ENCODE results near the gene FLRT3. TPM values are rescaled to one million over a fixed set of nuclear protein-coding genes. Genes with fewer than 3 reads are reported as not detected.

The FLRT3 gene
- total RNA-seq, 3 donors from 2014 or later (not counting 1 experiment from before 2014, with no cell fraction given), result not detected

DNA sequence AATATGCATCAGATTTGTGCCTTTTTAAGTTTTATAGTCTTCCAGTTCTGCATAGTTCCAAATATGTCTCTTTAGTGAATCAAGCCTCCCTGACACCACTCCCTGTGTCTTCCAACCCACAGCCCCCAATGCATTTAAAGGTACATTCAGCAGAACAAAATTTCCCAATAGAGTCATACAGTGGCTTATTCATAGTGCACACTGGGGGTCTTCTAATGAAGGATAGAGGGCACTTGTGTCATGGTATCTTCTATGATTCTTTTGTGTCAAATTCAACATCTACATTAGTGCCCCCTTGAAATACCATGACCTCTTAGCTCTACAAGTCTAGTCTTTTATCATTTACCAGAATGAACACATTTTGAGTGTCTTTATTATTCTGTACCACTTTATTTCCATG is 33.8 kb downstream of the FLRT3 start:
- Mint-ChIP-seq H3K4me1 (no peaks in the 10 kb centered on the region), H3K27me3 (ENCODE audit: low read depth in 2 of 2) (no peaks in the 10 kb centered on the region), H3K27ac (no peak overlapping the region), H3K36me3 (peaks cover 9% of the 10 kb centered on the region), H3K9me3 (peaks cover 16 to 17% of the 10 kb centered on the region in 2 donors), H3K4me3 (no peak overlapping the region)
- DNase-seq (no peak), ATAC-seq (no peak)
- Histone ChIP-seq H3K27ac (ENCODE audit: low read length) (no peak overlapping the region), H3K4me3 (ENCODE audit: low read length) (no peak overlapping the region), H3K36me3 (ENCODE audit: control insufficient read depth, insufficient read depth, low read length) (no peaks in the 10 kb centered on the region), H3K27me3 (ENCODE audit: control insufficient read depth, insufficient read depth, low read length) (no peaks in the 10 kb centered on the region), H3K4me1 (ENCODE audit: control insufficient read depth, insufficient read depth, low read length) (no peaks in the 10 kb centered on the region), H3K9me3 (ENCODE audit: control insufficient read depth, insufficient read depth, low read length) (no peaks in the 10 kb centered on the region)
- intact Hi-C loops (cut with micrococcal nuclease), result no loop called here
- TF ChIP-seq, protein P1, sequence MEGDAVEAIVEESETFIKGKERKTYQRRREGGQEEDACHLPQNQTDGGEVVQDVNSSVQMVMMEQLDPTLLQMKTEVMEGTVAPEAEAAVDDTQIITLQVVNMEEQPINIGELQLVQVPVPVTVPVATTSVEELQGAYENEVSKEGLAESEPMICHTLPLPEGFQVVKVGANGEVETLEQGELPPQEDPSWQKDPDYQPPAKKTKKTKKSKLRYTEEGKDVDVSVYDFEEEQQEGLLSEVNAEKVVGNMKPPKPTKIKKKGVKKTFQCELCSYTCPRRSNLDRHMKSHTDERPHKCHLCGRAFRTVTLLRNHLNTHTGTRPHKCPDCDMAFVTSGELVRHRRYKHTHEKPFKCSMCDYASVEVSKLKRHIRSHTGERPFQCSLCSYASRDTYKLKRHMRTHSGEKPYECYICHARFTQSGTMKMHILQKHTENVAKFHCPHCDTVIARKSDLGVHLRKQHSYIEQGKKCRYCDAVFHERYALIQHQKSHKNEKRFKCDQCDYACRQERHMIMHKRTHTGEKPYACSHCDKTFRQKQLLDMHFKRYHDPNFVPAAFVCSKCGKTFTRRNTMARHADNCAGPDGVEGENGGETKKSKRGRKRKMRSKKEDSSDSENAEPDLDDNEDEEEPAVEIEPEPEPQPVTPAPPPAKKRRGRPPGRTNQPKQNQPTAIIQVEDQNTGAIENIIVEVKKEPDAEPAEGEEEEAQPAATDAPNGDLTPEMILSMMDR (IDR thresholded peaks at IDR 0.05), result no peak

DNA sequence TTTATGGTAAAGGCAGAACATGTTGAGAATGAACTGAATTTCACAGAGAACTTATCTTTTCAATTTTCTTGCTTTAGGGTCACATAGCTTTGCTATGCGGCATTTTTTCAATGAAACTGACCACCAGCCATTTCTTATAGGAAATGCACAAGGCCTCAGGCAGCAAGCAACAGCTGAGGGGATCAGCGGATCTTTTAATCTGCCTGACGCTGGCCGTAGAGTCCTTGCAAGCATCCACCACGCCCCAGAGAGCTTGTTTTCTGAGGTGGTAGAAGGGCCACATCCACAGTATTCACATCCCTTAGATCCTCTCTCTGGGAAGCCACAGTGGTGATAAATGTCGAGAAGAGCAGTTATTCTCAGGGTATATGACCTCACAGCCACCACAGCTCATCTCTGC is 34.3 kb downstream of the FLRT3 start:
- no peak overlapping the region for H3K27ac ChIP-seq (ENCODE audit: low read length)
- Mint-ChIP-seq H3K4me3 (no peak overlapping the region), H3K27me3 (ENCODE audit: low read depth in 2 of 2) (no peaks in the 10 kb centered on the region), H3K4me1 (no peaks in the 10 kb centered on the region), H3K36me3 (peaks cover 9% of the 10 kb centered on the region), H3K9me3 (peaks cover 16% of the 10 kb centered on the region in 2 donors), H3K27ac (no peak overlapping the region)
- DNase-seq (no peak), ATAC-seq (no peak)
- TF ChIP-seq, protein P1 (IDR thresholded peaks at IDR 0.05), result no peak
- intact Hi-C loops (cut with micrococcal nuclease), result no loop called here
- H3K4me3 ChIP-seq (ENCODE audit: low read length), result no peak overlapping the region
- H3K9me3 ChIP-seq (ENCODE audit: control insufficient read depth, insufficient read depth, low read length), result no peaks in the 10 kb centered on the region
- no peaks in the 10 kb centered on the region for H3K4me1 ChIP-seq (ENCODE audit: control insufficient read depth, insufficient read depth, low read length)
- H3K36me3 ChIP-seq (ENCODE audit: control insufficient read depth, insufficient read depth, low read length), result no peaks in the 10 kb centered on the region
- 87% methylated on average over 6 of the region's 6 CpGs for WGBS (ENCODE audit: insufficient coverage)
- H3K27me3 ChIP-seq (ENCODE audit: control insufficient read depth, insufficient read depth, low read length), result no peaks in the 10 kb centered on the region

DNA sequence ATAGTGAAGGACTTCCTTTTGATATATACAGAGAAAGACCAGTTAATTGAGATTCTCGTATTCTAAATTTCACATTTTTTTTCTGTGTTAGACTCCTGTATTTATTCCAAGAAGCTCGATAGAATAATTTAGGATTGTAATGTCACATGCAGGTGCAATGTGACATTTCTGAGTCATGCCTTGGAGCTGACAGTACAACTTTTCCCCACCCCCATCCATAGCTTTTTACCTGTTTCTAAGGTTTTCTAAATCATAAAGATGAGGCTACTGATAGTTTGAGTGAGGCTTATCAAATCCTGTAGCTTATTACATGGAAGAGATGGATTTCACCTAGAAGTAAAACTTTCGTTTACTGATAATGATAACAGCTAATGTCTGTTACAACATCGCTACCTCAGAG is 37.6 kb downstream of the FLRT3 start:
- Histone ChIP-seq H3K36me3 (ENCODE audit: control insufficient read depth, insufficient read depth, low read length) (no peaks in the 10 kb centered on the region), H3K27ac (ENCODE audit: low read length) (no peak overlapping the region), H3K4me3 (ENCODE audit: low read length) (no peak overlapping the region), H3K27me3 (ENCODE audit: control insufficient read depth, insufficient read depth, low read length) (no peaks in the 10 kb centered on the region), H3K4me1 (ENCODE audit: control insufficient read depth, insufficient read depth, low read length) (no peaks in the 10 kb centered on the region), H3K9me3 (ENCODE audit: control insufficient read depth, insufficient read depth, low read length) (no peaks in the 10 kb centered on the region)
- TF ChIP-seq, protein P1 (IDR thresholded peaks at IDR 0.05), result no peak
- no peak for DNase-seq
- no peak overlapping the region for H3K27ac Mint-ChIP-seq
- peaks cover 8% of the 10 kb centered on the region for H3K36me3 Mint-ChIP-seq
- no peak overlapping the region for H3K4me3 Mint-ChIP-seq
- no peaks in the 10 kb centered on the region for H3K4me1 Mint-ChIP-seq
- intact Hi-C loops (cut with micrococcal nuclease), result no loop called here
- ATAC-seq, result no peak
- no peaks in the 10 kb centered on the region for H3K27me3 Mint-ChIP-seq (ENCODE audit: low read depth in 2 of 2)
- peaks cover 8 to 12% of the 10 kb centered on the region in 2 donors for H3K9me3 Mint-ChIP-seq
- 90% methylated on average over 2 of the region's 4 CpGs for WGBS (ENCODE audit: insufficient coverage)

DNA sequence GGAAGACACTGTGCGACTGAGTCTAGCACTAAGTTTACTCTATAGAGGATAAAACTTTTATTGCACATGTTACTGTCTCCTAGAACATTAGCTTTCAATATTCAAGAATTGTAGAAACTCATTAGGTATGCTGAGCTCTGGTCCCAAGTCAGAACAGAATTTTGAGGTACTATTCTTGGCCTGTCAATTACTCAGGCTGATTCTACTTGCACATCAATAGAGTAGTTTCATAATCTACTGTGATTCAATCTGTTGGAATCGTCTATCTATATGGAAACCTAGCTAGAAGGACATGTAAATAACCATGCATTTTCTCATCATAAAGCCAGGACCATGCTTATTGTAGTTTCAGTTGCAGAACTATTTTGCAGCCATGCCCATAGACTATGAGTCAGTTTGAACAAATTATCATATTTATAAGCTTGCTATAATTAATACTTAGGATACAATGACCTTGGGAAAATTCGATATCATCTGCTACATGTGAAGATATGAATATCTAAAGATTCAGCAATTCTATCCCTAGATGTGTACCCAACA is 41.6 kb downstream of the FLRT3 start:
- Histone ChIP-seq H3K27me3 (ENCODE audit: control insufficient read depth, insufficient read depth, low read length) (no peaks in the 10 kb centered on the region), H3K9me3 (ENCODE audit: control insufficient read depth, insufficient read depth, low read length) (no peaks in the 10 kb centered on the region), H3K27ac (ENCODE audit: low read length) (no peak overlapping the region), H3K4me1 (ENCODE audit: control insufficient read depth, insufficient read depth, low read length) (no peaks in the 10 kb centered on the region), H3K4me3 (ENCODE audit: low read length) (no peak overlapping the region), H3K36me3 (ENCODE audit: control insufficient read depth, insufficient read depth, low read length) (no peaks in the 10 kb centered on the region)
- Mint-ChIP-seq H3K4me1 (no peaks in the 10 kb centered on the region), H3K4me3 (no peak overlapping the region), H3K36me3 (no peaks in the 10 kb centered on the region), H3K27ac (no peak overlapping the region), H3K27me3 (ENCODE audit: low read depth in 2 of 2) (no peaks in the 10 kb centered on the region), H3K9me3 (peaks cover 7 to 10% of the 10 kb centered on the region in 2 donors)
- ATAC-seq, result no peak
- DNase-seq, result no peak
- TF ChIP-seq, protein P1 (IDR thresholded peaks at IDR 0.05), result no peak
- WGBS (ENCODE audit: insufficient coverage), result 25% methylated on average over 2 of the region's 3 CpGs
- intact Hi-C loops (cut with micrococcal nuclease), result no loop called here
